ENCODE data around the gene CLCA1. TPM values are rescaled to one million over a fixed set of nuclear protein-coding genes. Genes with fewer than 3 reads are reported as not detected.

Gene CLCA1
- total RNA-seq, 1 experiment from 2014 or later, result not detected

DNA sequence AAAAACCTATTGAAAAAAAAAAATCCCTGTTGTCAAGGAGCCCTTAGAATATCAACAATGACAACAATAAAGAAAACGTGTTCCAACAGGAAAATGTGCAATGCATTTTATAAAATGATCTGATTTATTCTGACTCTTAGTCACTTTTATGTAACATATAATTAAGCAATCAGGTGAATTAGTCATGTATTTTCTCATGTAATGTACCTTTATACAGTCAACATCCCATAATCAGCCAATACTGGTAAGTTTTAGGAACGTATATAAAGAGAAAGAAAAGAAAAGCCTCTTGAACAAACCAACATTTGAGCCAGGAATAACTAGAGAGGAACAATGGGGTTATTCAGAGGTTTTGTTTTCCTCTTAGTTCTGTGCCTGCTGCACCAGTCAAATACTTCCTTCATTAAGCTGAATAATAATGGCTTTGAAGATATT, 78.1 kb downstream of the CLCA1 start, which contains the start of gene CLCA4:
TSS of gene CLCA4 (plus strand) at position 292 of the 435 bp plus-strand sequence. CDS start at position 334, 42 bp downstream.
- DNase-seq (ENCODE audit: low read depth), result no peak

DNA sequence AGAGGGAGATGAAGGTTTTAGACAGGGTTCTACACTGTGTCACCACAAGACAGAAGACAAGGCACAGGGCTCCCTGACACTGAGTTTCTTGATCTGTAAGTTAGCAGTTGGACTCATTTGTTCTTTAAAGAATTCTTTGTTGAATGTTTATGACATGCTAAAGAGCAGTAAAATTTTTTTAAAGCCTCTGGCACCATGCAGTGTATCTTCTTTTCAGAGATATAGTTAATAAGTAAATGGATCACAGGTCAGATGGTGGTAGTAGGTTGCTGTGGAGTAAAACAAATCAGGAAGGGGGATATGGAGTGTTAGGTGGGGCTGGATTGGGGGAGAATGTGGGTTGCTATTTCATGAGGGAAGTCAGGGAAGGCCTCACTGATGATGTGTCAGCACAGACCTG, 80.1 kb downstream of the CLCA1 start:
- no peak for DNase-seq (ENCODE audit: low read depth)

Other genes starting within 250 kb of the CLCA1 start
- 40.2 and 44.8 TPM in 2 replicates for gene ODF2L, start 72.6 kb upstream of the CLCA1 start, total RNA-seq (2014; rRNA removed; shearing (Covaris generic))
- gene CLCA2, start 44.8 kb upstream of the CLCA1 start, total RNA-seq (2014; rRNA removed; shearing (Covaris generic)), result 0.29 and 0.36 TPM in 2 replicates
- not detected in 2 replicates for gene CLCA4, start 78.2 kb downstream of the CLCA1 start, total RNA-seq (2014; rRNA removed; shearing (Covaris generic))
- 45.6 and 53.6 TPM in 2 replicates for gene SH3GLB1, start 235.6 kb downstream of the CLCA1 start, total RNA-seq (2014; rRNA removed; shearing (Covaris generic))

Measured in RPMI7951 (cell line).